Endothelial cell of umbilical vein (primary cell): ENCODE measurements around the gene PHLPP2. TPM values are rescaled to one million over a fixed set of nuclear protein-coding genes. Genes with fewer than 3 reads are reported as not detected.

Experiments used
- BruUV-seq: library from RNA; stranded (reverse); fragments of 400-500 nt; replicated peaks from 2 replicates; lab custom pipeline; 2021; lab: Mats Ljungman, UMichigan
- CTCF ChIA-PET: fragments of 300-600, 350-600 bp; sonication (Branson Sonifier 250); formaldehyde crosslinking; loops from one replicate; lab custom pipeline; 2021; ENCODE audit warnings: antibody characterized with exemption, inconsistent platforms; lab: Charles Lee
- POLR2A ChIA-PET: fragments of 300-600, 350-600 bp; sonication (Branson Sonifier 250); formaldehyde crosslinking; loops from one replicate; lab custom pipeline; 2021; ENCODE audit warnings: antibody characterized with exemption, inconsistent platforms; lab: Charles Lee
- DNase-seq: peaks from one replicate; pipeline ENCODE4 v3.0.0-alpha.2; 2011; ENCODE audit warnings: low read depth, low spot score
- FAIRE-seq: peaks from 2 replicates; lab custom pipeline; 2011; peaks lifted over from hg19 to GRCh38; lab: Jason Lieb, UNC
- H2AFZ ChIP-seq: 2 replicates; pipeline ENCODE4 v1.6.0; 2012; ENCODE audit warnings: low read depth, low read length, control low read depth, inconsistent platforms
- H3K27ac ChIP-seq: 2 replicates; pipeline ENCODE4 v1.5.1; 2011; ENCODE audit warnings: low read depth, mild to moderate bottlenecking, control low read depth, low read length, moderate library complexity; ENCODE audit not compliant: insufficient read depth
- H3K27me3 ChIP-seq, 2 experiments: 2 replicates each; pipeline versions ENCODE4 v1.6.0 to v1.6.1; 2011; ENCODE audit warnings: low read length in 2 of 2, mixed read lengths in 1 of 2; ENCODE audit not compliant: control insufficient read depth in 2 of 2, insufficient read depth in 2 of 2
- H3K36me3 ChIP-seq, 2 experiments: 2 replicates in 1 of 2; 3 replicates in 1 of 2; pipeline ENCODE4 v1.5.1; 2011; ENCODE audit warnings: low read length in 2 of 2, mild to moderate bottlenecking in 1 of 2, moderate library complexity in 1 of 2; ENCODE audit not compliant: control insufficient read depth in 2 of 2, insufficient read depth in 2 of 2; ENCODE audit errors: extremely low read depth in 1 of 2
- H3K4me1 ChIP-seq: 3 replicates; pipeline ENCODE4 v1.5.1; 2011; ENCODE audit warnings: mild to moderate bottlenecking, low read length; ENCODE audit not compliant: control insufficient read depth, insufficient read depth; ENCODE audit errors: extremely low read depth
- H3K4me2 ChIP-seq: 2 replicates; pipeline ENCODE4 v1.6.1; 2011; ENCODE audit warnings: low read length, control low read depth, mixed read lengths; ENCODE audit not compliant: insufficient read depth
- H3K4me3 ChIP-seq, 3 experiments: fragments of 200-600 bp in 1 of 3; sonication (generic), shearing (Covaris generic) in 1 of 3; replicated peaks in 1 of 3; 2 replicates each; pipeline ENCODE4 v1.5.1; 2011 to 2016; ENCODE audit warnings: control low read depth in 3 of 3, low read length in 3 of 3, mild to moderate bottlenecking in 2 of 3, inconsistent platforms in 1 of 3, low read depth in 1 of 3, moderate library complexity in 1 of 3; ENCODE audit not compliant: insufficient read depth in 1 of 3
- H3K79me2 ChIP-seq: 2 replicates; pipeline ENCODE4 v1.6.0; 2012; ENCODE audit warnings: low read length, inconsistent platforms; ENCODE audit not compliant: control insufficient read depth, insufficient read depth
- H3K9ac ChIP-seq: replicated peaks from 2 replicates; pipeline ENCODE3; 2011; ENCODE audit warnings: low read length, control low read depth; ENCODE audit not compliant: insufficient read depth; ENCODE audit errors: extremely low read depth
- H3K9me1 ChIP-seq: replicated peaks from 3 replicates; pipeline ENCODE4 v1.6.0; 2011; ENCODE audit warnings: mild to moderate bottlenecking, low read length; ENCODE audit not compliant: control insufficient read depth, insufficient read depth; ENCODE audit errors: extremely low read depth
- H3K9me3 ChIP-seq: replicated peaks from 2 replicates; pipeline ENCODE4 v1.5.1; 2012; ENCODE audit warnings: low read length, inconsistent platforms; ENCODE audit not compliant: control insufficient read depth, insufficient read depth
- H4K20me1 ChIP-seq: replicated peaks from 2 replicates; pipeline ENCODE3; 2011; ENCODE audit warnings: mild to moderate bottlenecking, low read length; ENCODE audit not compliant: control insufficient read depth, insufficient read depth; ENCODE audit errors: extremely low read depth
- EZH2 ChIP-seq: IDR thresholded peaks from 2 replicates; pipeline ENCODE4 v1.6.1; 2012; ENCODE audit warnings: borderline replicate concordance, low read depth, mild to moderate bottlenecking, moderate library complexity, low read length, inconsistent platforms; ENCODE audit not compliant: severe bottlenecking
- GATA2 ChIP-seq: IDR thresholded peaks from 2 replicates; pipeline ENCODE4 v1.7.0; 2011; ENCODE audit warnings: low read depth, mild to moderate bottlenecking, moderate library complexity, mixed read lengths, low read length; ENCODE audit not compliant: insufficient read length, insufficient read depth
- JUN ChIP-seq: IDR thresholded peaks from 2 replicates; pipeline ENCODE4 v1.6.1; 2011; ENCODE audit warnings: borderline replicate concordance, low read depth; ENCODE audit not compliant: insufficient read length, insufficient read depth
- MAX ChIP-seq: IDR thresholded peaks from 2 replicates; pipeline ENCODE4 v1.6.1; 2011; ENCODE audit not compliant: insufficient read depth, insufficient read length
- POLR2A ChIP-seq: IDR thresholded peaks from 2 replicates; pipeline ENCODE4 v1.6.1; 2012; ENCODE audit warnings: low read depth, mild to moderate bottlenecking, control low read depth, low read length
- POLR2AphosphoS5 ChIP-seq: IDR thresholded peaks from 2 replicates; pipeline ENCODE4 v1.6.1; 2012; ENCODE audit warnings: low read depth, mild to moderate bottlenecking, control low read depth, low read length, moderate library complexity; ENCODE audit not compliant: insufficient read depth
- dilution Hi-C: fragments of 300-500 bp; cut with MboI; formaldehyde crosslinking; loops from one replicate; pipeline ENCODE4 v1.15.0; 2019; ENCODE audit warnings: low sequenced_read_pairs; ENCODE audit not compliant: extremely low pct_ligation_motif_present
- intact Hi-C: fragments of 100-400 bp; cut with micrococcal nuclease; formaldehyde crosslinking; loops from one replicate; pipeline ENCODE4 v1.10.0; 2022
- polyA plus RNA-seq, 4 experiments: library from polyadenylated mRNA; depleted of rRNA in 3 of 4; stranded (reverse) in 3 of 4; unstranded in 1 of 4; fragments of >200 nt; gene quantifications; 2 replicates each; pipeline versions ENCODE4 v1.2.1 to v1.2.3, GENCODE V29; 2011 to 2012; ENCODE audit warnings: missing spikeins in 1 of 4
- total RNA-seq: library from RNA; stranded (reverse); gene quantifications from 2 replicates; pipeline ENCODE4 v1.2.3, GENCODE V29; 2021
- TF ChIP-seq, protein P1 (sequence below), 2 donors: IDR thresholded peaks; 1 replicate in 1 of 2; 2 replicates in 1 of 2; pipeline ENCODE4 v1.5.1; 2011; ENCODE audit warnings: low read length in 2 of 2, mild to moderate bottlenecking in 2 of 2, moderate library complexity in 2 of 2, control low read depth in 1 of 2, inconsistent platforms in 1 of 2, low read depth in 1 of 2; ENCODE audit not compliant: insufficient read depth in 1 of 2; ENCODE audit errors: extremely low read depth in 1 of 2

PHLPP2 gene
- total and polyA plus RNA-seq, 2 donors (not counting 3 experiments of a cell fraction or from before 2014, with no cell fraction given), result 4.1 to 8.0 TPM

GRCh38 chr16:71645450-71645849, 79.1 kb downstream of the PHLPP2 start:
- peak; percentile 33 for FAIRE-seq
- H3K79me2 ChIP-seq, result no peaks in the 10 kb centered on the region
- dilution Hi-C loops, result no loop called here

More at GRCh38 chr16:71645450-71645849, 79.1 kb downstream of the PHLPP2 start:
- intact Hi-C loops, result no loop called here
- H3K4me1 ChIP-seq, result no peaks in the 10 kb centered on the region
- H3K27me3 ChIP-seq, result no peaks in the 10 kb centered on the region
- no peak overlapping the region for H2AFZ ChIP-seq
- H3K4me2 ChIP-seq, result no peak overlapping the region
- TF ChIP-seq MAX (no peak), EZH2 (no peak), JUN (no peak), GATA2 (no peak), POLR2A (no peak), POLR2AphosphoS5 (no peak)
- TF ChIP-seq, protein P1, sequence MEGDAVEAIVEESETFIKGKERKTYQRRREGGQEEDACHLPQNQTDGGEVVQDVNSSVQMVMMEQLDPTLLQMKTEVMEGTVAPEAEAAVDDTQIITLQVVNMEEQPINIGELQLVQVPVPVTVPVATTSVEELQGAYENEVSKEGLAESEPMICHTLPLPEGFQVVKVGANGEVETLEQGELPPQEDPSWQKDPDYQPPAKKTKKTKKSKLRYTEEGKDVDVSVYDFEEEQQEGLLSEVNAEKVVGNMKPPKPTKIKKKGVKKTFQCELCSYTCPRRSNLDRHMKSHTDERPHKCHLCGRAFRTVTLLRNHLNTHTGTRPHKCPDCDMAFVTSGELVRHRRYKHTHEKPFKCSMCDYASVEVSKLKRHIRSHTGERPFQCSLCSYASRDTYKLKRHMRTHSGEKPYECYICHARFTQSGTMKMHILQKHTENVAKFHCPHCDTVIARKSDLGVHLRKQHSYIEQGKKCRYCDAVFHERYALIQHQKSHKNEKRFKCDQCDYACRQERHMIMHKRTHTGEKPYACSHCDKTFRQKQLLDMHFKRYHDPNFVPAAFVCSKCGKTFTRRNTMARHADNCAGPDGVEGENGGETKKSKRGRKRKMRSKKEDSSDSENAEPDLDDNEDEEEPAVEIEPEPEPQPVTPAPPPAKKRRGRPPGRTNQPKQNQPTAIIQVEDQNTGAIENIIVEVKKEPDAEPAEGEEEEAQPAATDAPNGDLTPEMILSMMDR (IDR thresholded peaks at IDR 0.05; ENCODE audit: extremely low read depth in 1 of 2, insufficient read depth in 1 of 2, low read depth in 1 of 2, low read length in 2 of 2), result peak; percentile 6 to 33
- H3K4me3 ChIP-seq, result no peak overlapping the region
- ChIA-PET POLR2A (no interaction called here), CTCF (interaction anchor here (1.5 kb wide), 1 partner anchor 316 kb away, joined by 6 read pairs; no protein-coding TSS in a partner anchor)
- H4K20me1 ChIP-seq, result no peaks in the 10 kb centered on the region
- H3K9me3 ChIP-seq, result no peaks in the 10 kb centered on the region
- no peak overlapping the region for H3K27ac ChIP-seq
- H3K9ac ChIP-seq, result no peak overlapping the region
- no peak for DNase-seq
- H3K9me1 ChIP-seq, result no peaks in the 10 kb centered on the region
- BruUV-seq, result no TSS peak
- H3K36me3 ChIP-seq, result peaks cover 3 to 7% of the 10 kb centered on the region in 2 experiments
